MCF 10A (cell line): ENCODE measurements around the gene CCDC120. TPM values are rescaled to one million over a fixed set of nuclear protein-coding genes. Genes with fewer than 3 reads are reported as not detected.

Experiments
- BruUV-seq: library from RNA; stranded (reverse); fragments of 400-500 nt; replicated peaks from 2 replicates; lab custom pipeline; 2021; lab: Mats Ljungman, UMichigan
- CTCF ChIA-PET: fragments of 300-600 bp; sonication (Branson Sonifier 250); formaldehyde crosslinking; extraction: SDS; loops from one replicate; lab custom pipeline; 2021; ENCODE audit warnings: antibody characterized with exemption, inconsistent platforms; lab: Yijun Ruan, JAX
- POLR2A ChIA-PET: fragments of 300-600, 350-650 bp; sonication (Branson Sonifier 250); formaldehyde crosslinking; extraction: SDS; loops from one replicate; lab custom pipeline; 2020; ENCODE audit warnings: antibody characterized with exemption, inconsistent platforms; lab: Yijun Ruan, JAX
- DNase-seq: peaks from one replicate; pipeline ENCODE4 v3.0.0-alpha.2; 2018; ENCODE audit not compliant: unreplicated experiment
- H3K27ac Mint-ChIP-seq: one replicate; pipeline ENCODE4 v1.8.0; 2022; ENCODE audit warnings: mild to moderate bottlenecking, low read depth, mixed read lengths; ENCODE audit not compliant: unreplicated experiment
- H3K27me3 Mint-ChIP-seq: one replicate; pipeline ENCODE4 v1.8.0; 2022; ENCODE audit warnings: mixed read lengths; ENCODE audit not compliant: insufficient read depth, unreplicated experiment
- H3K36me3 Mint-ChIP-seq: one replicate; pipeline ENCODE4 v1.8.0; 2022; ENCODE audit warnings: mild to moderate bottlenecking, moderate library complexity, mixed read lengths; ENCODE audit not compliant: insufficient read depth, unreplicated experiment
- H3K4me1 Mint-ChIP-seq: one replicate; pipeline ENCODE4 v1.8.0; 2022; ENCODE audit warnings: mixed read lengths; ENCODE audit not compliant: insufficient read depth, unreplicated experiment
- H3K4me3 Mint-ChIP-seq: one replicate; pipeline ENCODE4 v1.8.0; 2022; ENCODE audit warnings: mild to moderate bottlenecking, moderate library complexity, mixed read lengths; ENCODE audit not compliant: unreplicated experiment
- H3K9me3 Mint-ChIP-seq: one replicate; pipeline ENCODE4 v1.8.0; 2022; ENCODE audit warnings: mixed read lengths; ENCODE audit not compliant: unreplicated experiment
- CTCF ChIP-seq: fragments of 200-600 bp; IDR thresholded peaks from one replicate; pipeline ENCODE4 v1.8.0; 2022; ENCODE audit warnings: antibody characterized with exemption, mild to moderate bottlenecking; ENCODE audit not compliant: unreplicated experiment
- intact Hi-C: fragments of 100-400 bp; cut with micrococcal nuclease; formaldehyde crosslinking; loops from 2 replicates; pipeline ENCODE4 v1.14.1; 2022
- total RNA-seq: library from RNA; stranded (reverse); gene quantifications from 2 replicates; pipeline ENCODE4 v1.2.3, GENCODE V29; 2022

The CCDC120 gene
- total RNA-seq, 1 experiment from 2014 or later, result 14.4 TPM

- DNase-seq, result no peak
- no TSS peak for BruUV-seq
- Mint-ChIP-seq H3K27ac (peak overlapping the region; percentile 57), H3K4me3 (peak overlapping the region; percentile 80), H3K27me3 (no peaks in the 10 kb centered on the region), H3K9me3 (no peaks in the 10 kb centered on the region), H3K36me3 (peaks cover 18% of the 10 kb centered on the region), H3K4me1 (peaks cover 10% of the 10 kb centered on the region)
- ChIA-PET CTCF (interaction anchor here (0.7 kb wide), 1 partner anchor 176 kb away, joined by 3 read pairs; no protein-coding TSS in a partner anchor), POLR2A (interaction anchor here (0.6 kb wide), 1 partner anchor 69 kb away, joined by 3 read pairs; no protein-coding TSS in a partner anchor)
- intact Hi-C loops, result no loop called here
- TF ChIP-seq CTCF, result no peak
Observed at GRCh38 chrX:49072712-49073095, 13.9 kb downstream of the CCDC120 start.

GRCh38 chrX:49073601-49074575, 15.1 kb downstream of the CCDC120 start, which contains the start of gene PRAF2:
TSS of gene PRAF2 (minus strand) at chrX:49074002. CDS start at chrX:49073987, 15 bp downstream.
- Mint-ChIP-seq H3K27ac (peak within 1 kb of the TSS; percentile 57), H3K27me3 (no peaks in the 10 kb centered on the region), H3K36me3 (peaks cover 18% of the 10 kb centered on the region), H3K9me3 (no peaks in the 10 kb centered on the region), H3K4me1 (peaks cover 13% of the 10 kb centered on the region), H3K4me3 (peak within 1 kb of the TSS; percentile 80)
- no TSS peak for BruUV-seq
- intact Hi-C loops, result no loop called here
- TF ChIP-seq CTCF, result no peak
- DNase-seq, result peak; percentile 89
- POLR2A ChIA-PET, result interaction anchor here (0.6 to 0.7 kb wide), 2 partner anchors 71 to 104 kb away, joined by 3 read pairs; partner anchors contain the start of gene GRIPAP1
- CTCF ChIA-PET, result interaction anchor here (1.5 kb wide), 1 partner anchor 11 kb away, joined by 5 read pairs; no protein-coding TSS in a partner anchor

GRCh38 chrX:49075347-49075746, 16.5 kb downstream of the CCDC120 start:
- peaks cover 15% of the 10 kb centered on the region for H3K4me1 Mint-ChIP-seq
- no peak overlapping the region for H3K27ac Mint-ChIP-seq
- no peak overlapping the region for H3K4me3 Mint-ChIP-seq
- intact Hi-C loops, result no loop called here
- peaks cover 28% of the 10 kb centered on the region for H3K36me3 Mint-ChIP-seq
- no peaks in the 10 kb centered on the region for H3K9me3 Mint-ChIP-seq
- CTCF ChIA-PET, result interaction anchor here (1.5 kb wide), 1 partner anchor 13 kb away, joined by 5 read pairs; no protein-coding TSS in a partner anchor
- no peak for DNase-seq
- no TSS peak for BruUV-seq
- TF ChIP-seq CTCF, result no peak
- POLR2A ChIA-PET, result no interaction called here
- no peaks in the 10 kb centered on the region for H3K27me3 Mint-ChIP-seq

GRCh38 chrX:49077941-49078340, 19.1 kb downstream of the CCDC120 start:
- no peaks in the 10 kb centered on the region for H3K27me3 Mint-ChIP-seq
- H3K36me3 Mint-ChIP-seq, result peaks cover 28% of the 10 kb centered on the region
- peaks cover 11% of the 10 kb centered on the region for H3K4me1 Mint-ChIP-seq
- POLR2A ChIA-PET, result no interaction called here
- intact Hi-C loops, result no loop called here
- H3K4me3 Mint-ChIP-seq, result no peak overlapping the region
- CTCF ChIA-PET, result no interaction called here
- no peak for TF ChIP-seq CTCF
- H3K9me3 Mint-ChIP-seq, result no peaks in the 10 kb centered on the region
- peak overlapping the region; percentile 88 for H3K27ac Mint-ChIP-seq
- BruUV-seq, result no TSS peak
- no peak for DNase-seq
